ENCODE measurements around the gene TRRAP.
"Not testable (repeated sequence)": the region's sequence is repeated elsewhere in the genome, so short reads cannot be mapped to it uniquely, and the experiment has no call there.

Gene TRRAP

DNA sequence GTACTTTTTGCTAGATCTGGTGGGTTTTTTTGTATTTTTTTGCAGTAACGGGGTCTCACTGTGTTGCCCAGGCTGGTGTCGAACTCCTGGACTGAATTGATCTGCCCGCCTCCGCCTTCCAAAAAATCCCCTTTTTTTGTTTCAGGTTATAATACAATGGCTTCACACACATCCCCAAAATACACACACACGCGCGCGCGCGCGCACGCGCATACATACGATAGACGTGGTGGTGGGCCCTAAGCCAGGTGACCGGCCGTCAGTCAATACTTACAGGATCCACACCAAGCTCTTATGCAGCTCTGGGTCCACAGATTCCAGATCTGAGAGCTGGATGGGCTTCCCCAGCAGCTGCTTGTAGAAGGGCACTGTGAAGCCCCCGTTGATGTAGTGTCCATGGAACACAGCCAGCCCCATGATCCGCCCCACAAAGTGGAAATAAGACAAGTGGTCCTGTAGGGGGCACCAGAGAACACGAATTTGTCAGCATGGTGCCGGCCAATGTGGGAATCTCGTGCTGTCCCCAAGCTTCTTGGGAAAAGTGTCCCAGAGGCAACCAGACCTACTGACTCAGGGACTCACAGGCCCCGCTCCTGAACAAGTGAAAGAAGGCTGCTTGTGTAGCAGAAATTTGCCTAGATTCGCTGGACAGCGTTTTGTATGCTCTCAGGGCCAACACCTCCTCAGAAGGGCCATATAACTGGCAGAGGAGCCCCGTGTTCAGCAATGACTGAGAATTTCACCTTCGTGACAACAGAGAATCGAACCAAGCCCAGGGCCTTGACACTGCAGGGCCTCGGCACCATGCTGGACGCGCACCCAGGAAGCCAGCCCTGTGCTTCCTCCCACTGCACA lies 162.0 kb downstream of the TRRAP start:
- H2BK15ac ChIP-seq (ENCODE audit: low read length), result no peak overlapping the region
- H2BK12ac ChIP-seq (ENCODE audit: low read length), result no peak overlapping the region
- H3K4ac ChIP-seq (ENCODE audit: low read length), result no peak overlapping the region
- peak overlapping the region; percentile 7 for H3K27ac ChIP-seq (replicated peaks; ENCODE audit: low read length)
- peaks cover 57 to 92% of the 10 kb centered on the region in 2 donors for H3K36me3 ChIP-seq (replicated peaks in 1 of 2; ENCODE audit: control insufficient read depth in 2 of 2, insufficient read depth in 2 of 2, low read length in 2 of 2)
- no peak overlapping the region for H2AFZ ChIP-seq (ENCODE audit: low read length)
- H3K9ac ChIP-seq (ENCODE audit: low read depth, low read length, poor library complexity), result peak overlapping the region; percentile 17
- H3K27me3 ChIP-seq (ENCODE audit: control insufficient read depth in 3 of 3, insufficient read depth in 3 of 3, low read depth in 1 of 3, low read length in 3 of 3), result no peaks in the 10 kb centered on the region
- no peak overlapping the region for H2BK5ac ChIP-seq (ENCODE audit: low read length)
- no peak overlapping the region for H4K91ac ChIP-seq (ENCODE audit: low read depth, low read length, poor library complexity)
- DNase-seq (ENCODE audit: low spot score), result peak; percentile 78
- H3K4me2 ChIP-seq (ENCODE audit: insufficient read depth, low read length, poor library complexity, severe bottlenecking), result no peak overlapping the region
- no peak overlapping the region for H3K14ac ChIP-seq (ENCODE audit: low read length)
- no peaks in the 10 kb centered on the region for H3K9me3 ChIP-seq (replicated peaks in 1 of 2; ENCODE audit: control insufficient read depth in 2 of 2, insufficient read depth in 1 of 2, low read depth in 1 of 2, low read length in 2 of 2)
- H2BK120ac ChIP-seq (ENCODE audit: low read depth, low read length), result no peak overlapping the region
- no peak overlapping the region for H4K8ac ChIP-seq (ENCODE audit: low read depth, low read length)
- no CpG with 5 or more reads among the region's 31 CpGs for WGBS, 2 donors (ENCODE audit: extremely low coverage in 2 of 2, insufficient read length in 2 of 2, insufficient replicate concordance in 1 of 2)
- H3K18ac ChIP-seq (ENCODE audit: low read length), result no peak overlapping the region
- H3K4me3 ChIP-seq (ENCODE audit: low read length in 2 of 2), result no peak overlapping the region
- H3K4me1 ChIP-seq (ENCODE audit: control insufficient read depth in 2 of 2, insufficient read depth in 1 of 2, low read depth in 1 of 2, low read length in 2 of 2), result no peaks in the 10 kb centered on the region
- H2AK5ac ChIP-seq (ENCODE audit: low read depth, low read length), result no peak overlapping the region
- peaks cover 4% of the 10 kb centered on the region for H3K79me1 ChIP-seq (ENCODE audit: low read depth, low read length)
- H3K23ac ChIP-seq (ENCODE audit: low read depth, low read length, poor library complexity), result peak overlapping the region; percentile 11

DNA sequence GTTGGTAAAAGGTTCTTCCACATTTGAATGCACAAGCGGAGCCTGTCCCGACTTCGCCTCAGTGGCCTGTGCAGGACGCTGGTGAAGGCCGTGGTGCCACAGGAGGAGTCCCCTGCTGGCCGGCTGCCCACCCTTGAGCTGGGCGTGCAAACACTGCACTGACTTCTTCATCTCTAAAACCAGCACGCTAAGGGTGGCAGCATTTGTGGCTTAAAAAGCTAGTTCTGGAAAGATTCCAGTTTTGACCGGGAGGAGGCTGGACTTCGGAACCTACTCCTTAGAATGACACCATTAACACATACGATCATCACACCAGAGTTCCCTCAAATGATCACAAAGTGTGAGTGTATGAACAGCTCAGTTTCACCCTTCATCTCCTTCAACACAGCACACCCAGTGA lies 163.2 kb downstream of the TRRAP start:
- Histone ChIP-seq H3K14ac (ENCODE audit: low read length) (no peak overlapping the region), H3K23ac (ENCODE audit: low read depth, low read length, poor library complexity) (no peak overlapping the region), H3K18ac (ENCODE audit: low read length) (peak overlapping the region; percentile 22), H3K4me3 (ENCODE audit: low read length in 2 of 2) (no peak overlapping the region), H3K9me3 (replicated peaks in 1 of 2; ENCODE audit: control insufficient read depth in 2 of 2, insufficient read depth in 1 of 2, low read depth in 1 of 2, low read length in 2 of 2) (no peaks in the 10 kb centered on the region), H4K91ac (ENCODE audit: low read depth, low read length, poor library complexity) (no peak overlapping the region), H3K27ac (replicated peaks; ENCODE audit: low read length) (no peak overlapping the region), H3K4me2 (ENCODE audit: insufficient read depth, low read length, poor library complexity, severe bottlenecking) (no peak overlapping the region), H2AK5ac (ENCODE audit: low read depth, low read length) (no peak overlapping the region), H2BK120ac (ENCODE audit: low read depth, low read length) (no peak overlapping the region), H3K4me1 (ENCODE audit: control insufficient read depth in 2 of 2, insufficient read depth in 1 of 2, low read depth in 1 of 2, low read length in 2 of 2) (no peaks in the 10 kb centered on the region), H4K8ac (ENCODE audit: low read depth, low read length) (no peak overlapping the region), H3K27me3 (ENCODE audit: control insufficient read depth in 3 of 3, insufficient read depth in 3 of 3, low read depth in 1 of 3, low read length in 3 of 3) (no peaks in the 10 kb centered on the region), H2AFZ (ENCODE audit: low read length) (no peak overlapping the region), H3K79me1 (ENCODE audit: low read depth, low read length) (peaks cover 4% of the 10 kb centered on the region), H2BK12ac (ENCODE audit: low read length) (no peak overlapping the region), H2BK15ac (ENCODE audit: low read length) (no peak overlapping the region), H3K4ac (ENCODE audit: low read length) (no peak overlapping the region), H3K9ac (ENCODE audit: low read depth, low read length, poor library complexity) (no peak overlapping the region), H3K36me3 (replicated peaks in 1 of 2; ENCODE audit: control insufficient read depth in 2 of 2, insufficient read depth in 2 of 2, low read length in 2 of 2) (peaks cover 48 to 90% of the 10 kb centered on the region in 2 donors), H2BK5ac (ENCODE audit: low read length) (no peak overlapping the region)
- no peak for DNase-seq (ENCODE audit: low spot score)
- WGBS, 2 donors (ENCODE audit: extremely low coverage in 2 of 2, insufficient read length in 2 of 2, insufficient replicate concordance in 1 of 2), result no CpG with 5 or more reads among the region's 11 CpGs

DNA sequence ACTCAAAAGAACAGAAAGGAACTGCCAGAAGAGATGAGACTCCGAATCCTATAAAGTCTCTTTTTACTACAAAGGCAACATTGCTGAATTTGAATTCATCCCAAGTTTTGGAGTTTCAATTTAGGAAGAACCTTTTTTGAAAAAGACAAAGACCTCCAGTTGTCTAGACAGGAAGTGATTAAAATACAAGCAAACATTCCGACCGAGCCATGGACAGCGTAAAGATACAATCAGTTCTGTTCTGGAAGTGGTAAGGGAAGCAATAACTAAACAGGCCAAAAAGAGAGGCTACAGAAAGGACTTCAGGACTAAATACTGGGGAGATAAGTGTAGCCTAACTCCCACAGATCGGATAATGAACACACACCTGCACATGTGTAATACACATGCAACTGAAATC lies 164.6 kb downstream of the TRRAP start:
- Histone ChIP-seq H3K18ac (ENCODE audit: low read length) (no peak overlapping the region), H2AFZ (ENCODE audit: low read length) (no peak overlapping the region), H3K9ac (ENCODE audit: low read depth, low read length, poor library complexity) (no peak overlapping the region), H2BK5ac (ENCODE audit: low read length) (no peak overlapping the region), H3K4me3 (ENCODE audit: low read length in 2 of 2) (no peak overlapping the region), H3K27ac (replicated peaks; ENCODE audit: low read length) (no peak overlapping the region), H3K9me3 (replicated peaks in 1 of 2; ENCODE audit: control insufficient read depth in 2 of 2, insufficient read depth in 1 of 2, low read depth in 1 of 2, low read length in 2 of 2) (no peaks in the 10 kb centered on the region), H2BK12ac (ENCODE audit: low read length) (no peak overlapping the region), H3K14ac (ENCODE audit: low read length) (no peak overlapping the region), H3K36me3 (replicated peaks in 1 of 2; ENCODE audit: control insufficient read depth in 2 of 2, insufficient read depth in 2 of 2, low read length in 2 of 2) (peaks cover 49 to 90% of the 10 kb centered on the region in 2 donors), H3K79me1 (ENCODE audit: low read depth, low read length) (peaks cover 5% of the 10 kb centered on the region), H4K91ac (ENCODE audit: low read depth, low read length, poor library complexity) (no peak overlapping the region), H2AK5ac (ENCODE audit: low read depth, low read length) (no peak overlapping the region), H3K4ac (ENCODE audit: low read length) (no peak overlapping the region), H3K27me3 (ENCODE audit: control insufficient read depth in 3 of 3, insufficient read depth in 3 of 3, low read depth in 1 of 3, low read length in 3 of 3) (no peaks in the 10 kb centered on the region), H3K23ac (ENCODE audit: low read depth, low read length, poor library complexity) (no peak overlapping the region), H3K4me2 (ENCODE audit: insufficient read depth, low read length, poor library complexity, severe bottlenecking) (no peak overlapping the region), H2BK15ac (ENCODE audit: low read length) (no peak overlapping the region), H4K8ac (ENCODE audit: low read depth, low read length) (no peak overlapping the region), H2BK120ac (ENCODE audit: low read depth, low read length) (no peak overlapping the region), H3K4me1 (ENCODE audit: control insufficient read depth in 2 of 2, insufficient read depth in 1 of 2, low read depth in 1 of 2, low read length in 2 of 2) (no peaks in the 10 kb centered on the region)
- no peak for DNase-seq (ENCODE audit: low spot score)
- WGBS, 2 donors (ENCODE audit: extremely low coverage in 2 of 2, insufficient read length in 2 of 2, insufficient replicate concordance in 1 of 2), result no CpG with 5 or more reads among the region's 5 CpGs

DNA sequence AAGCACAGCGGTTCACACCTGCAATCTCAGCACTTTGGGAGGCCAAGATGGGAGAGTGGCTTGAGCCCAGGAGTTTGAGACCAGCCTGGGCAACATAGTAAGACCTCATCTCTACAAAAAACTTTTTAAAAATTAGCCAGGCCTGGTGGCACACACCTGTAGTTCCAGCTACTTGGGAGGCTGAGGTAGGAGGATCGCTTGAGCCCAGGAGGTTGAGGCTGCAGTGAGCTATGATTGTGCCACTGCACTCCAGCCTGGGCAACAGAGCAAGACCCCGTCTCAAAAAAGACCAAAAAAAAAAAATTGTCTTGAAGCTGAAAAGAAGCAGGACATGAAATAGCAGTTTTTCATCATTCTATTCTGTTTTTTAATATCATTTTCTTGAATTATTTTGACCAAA lies 166.5 kb downstream of the TRRAP start:
- H3K79me1 ChIP-seq (ENCODE audit: low read depth, low read length); DNase-seq (ENCODE audit: low spot score); H3K14ac ChIP-seq (ENCODE audit: low read length); H4K8ac ChIP-seq (ENCODE audit: low read depth, low read length); H4K91ac ChIP-seq (ENCODE audit: low read depth, low read length, poor library complexity); H3K4ac ChIP-seq (ENCODE audit: low read length); H3K27ac ChIP-seq (replicated peaks; ENCODE audit: low read length); H3K27me3 ChIP-seq (ENCODE audit: control insufficient read depth in 3 of 3, insufficient read depth in 3 of 3, low read depth in 1 of 3, low read length in 3 of 3); H3K4me2 ChIP-seq (ENCODE audit: insufficient read depth, low read length, poor library complexity, severe bottlenecking); H3K4me1 ChIP-seq (ENCODE audit: control insufficient read depth in 2 of 2, insufficient read depth in 1 of 2, low read depth in 1 of 2, low read length in 2 of 2); H3K9ac ChIP-seq (ENCODE audit: low read depth, low read length, poor library complexity); H3K9me3 ChIP-seq (replicated peaks in 1 of 2; ENCODE audit: control insufficient read depth in 2 of 2, insufficient read depth in 1 of 2, low read depth in 1 of 2, low read length in 2 of 2); H3K18ac ChIP-seq (ENCODE audit: low read length); H2BK120ac ChIP-seq (ENCODE audit: low read depth, low read length); H2BK15ac ChIP-seq (ENCODE audit: low read length); H2BK5ac ChIP-seq (ENCODE audit: low read length); H2BK12ac ChIP-seq (ENCODE audit: low read length); H2AFZ ChIP-seq (ENCODE audit: low read length); H3K4me3 ChIP-seq (ENCODE audit: low read length in 2 of 2); H3K23ac ChIP-seq (ENCODE audit: low read depth, low read length, poor library complexity); H2AK5ac ChIP-seq (ENCODE audit: low read depth, low read length): not testable (repeated sequence)
- no CpG with 5 or more reads among the region's 3 CpGs for WGBS, 2 donors (ENCODE audit: extremely low coverage in 2 of 2, insufficient read length in 2 of 2, insufficient replicate concordance in 1 of 2)
- peaks cover 45 to 93% of the 10 kb centered on the region in 2 donors for H3K36me3 ChIP-seq (replicated peaks in 1 of 2; ENCODE audit: control insufficient read depth in 2 of 2, insufficient read depth in 2 of 2, low read length in 2 of 2)
